NCI-H345 treated with DMSO at 0.1 percent for 48 hours (cell line): ENCODE results near the gene NTRK1.

Experiments
- DNase-seq: peaks from one replicate; lab custom pipeline; 2025; ENCODE audit not compliant: unreplicated experiment; lab: John Stamatoyannopoulos, UW

The NTRK1 gene

GRCh38 chr1:156879876-156880275 is 19.2 kb downstream of the NTRK1 start:
- DNase-seq = no peak

- no peak for DNase-seq
Measured at GRCh38 chr1:156880473-156880872, 19.8 kb downstream of the NTRK1 start.

- DNase-seq = no peak
Measured at GRCh38 chr1:156881101-156881500, 20.4 kb downstream of the NTRK1 start.

- no peak for DNase-seq
Measured at GRCh38 chr1:156881663-156882062, 21.0 kb downstream of the NTRK1 start.

- no peak for DNase-seq
Measured at GRCh38 chr1:156882543-156882942, 21.9 kb downstream of the NTRK1 start.

- DNase-seq = no peak
Measured at GRCh38 chr1:156883919-156884318, 23.3 kb downstream of the NTRK1 start.

- DNase-seq = no peak
Measured at GRCh38 chr1:156884560-156885184, 24.0 kb downstream of the NTRK1 start.

GRCh38 chr1:156885314-156885713 is 24.6 kb downstream of the NTRK1 start:
- DNase-seq = no peak

- no peak for DNase-seq
Measured at GRCh38 chr1:156885880-156886355, 25.3 kb downstream of the NTRK1 start.

GRCh38 chr1:156886583-156887281 is 26.1 kb downstream of the NTRK1 start:
- DNase-seq = no peak

GRCh38 chr1:156887317-156887716 is 26.7 kb downstream of the NTRK1 start:
- DNase-seq = no peak

- no peak for DNase-seq
Measured at GRCh38 chr1:156887734-156888133, 27.1 kb downstream of the NTRK1 start.

GRCh38 chr1:156889802-156890580 is 29.3 kb downstream of the NTRK1 start:
- DNase-seq = peak; percentile 41

GRCh38 chr1:156892190-156893047 is 31.8 kb downstream of the NTRK1 start:
- peak; percentile 61 for DNase-seq

GRCh38 chr1:156893048-156893953 is 32.6 kb downstream of the NTRK1 start, which contains the start of gene PEAR1:
TSS of gene PEAR1 (plus strand) at chr1:156893718. CDS start at chr1:156903927, 10,209 bp downstream.
- DNase-seq = no peak

- DNase-seq = no peak
Measured at GRCh38 chr1:156894001-156894400, 33.3 kb downstream of the NTRK1 start.

- DNase-seq = no peak
Measured at GRCh38 chr1:156894711-156895454, 34.2 kb downstream of the NTRK1 start.

GRCh38 chr1:156895455-156895812 is 34.8 kb downstream of the NTRK1 start:
- no peak for DNase-seq

- DNase-seq = no peak
Measured at GRCh38 chr1:156895927-156896326, 35.3 kb downstream of the NTRK1 start.
